GM23338 (cell line): Measurements from ENCODE around the gene GPD1L.

Experiments
- CREB1 ChIP-seq: fragments of 250-450 bp; sonication (Bioruptor Pico); IDR thresholded peaks from 2 replicates; pipeline ENCODE4 v1.5.0; 2020; ENCODE audit warnings: low read depth, mild to moderate bottlenecking, moderate library complexity
- CTCF ChIP-seq, 2 experiments: fragments of 200-600 bp in 1 of 2; sonication (generic) in 1 of 2; conservative IDR thresholded peaks; 2 replicates each; pipeline versions ENCODE4 v1.5.1 to v1.6.1; 2016 to 2017; ENCODE audit warnings: antibody characterized with exemption in 2 of 2, low read depth in 2 of 2, mild to moderate bottlenecking in 2 of 2, moderate library complexity in 1 of 2
- ETS1 ChIP-seq: IDR thresholded peaks from 2 replicates; pipeline ENCODE4 v1.6.1; 2016; ENCODE audit warnings: antibody characterized with exemption
- EZH2 ChIP-seq: fragments of 200-600 bp; sonication (generic); IDR thresholded peaks from one replicate; pipeline ENCODE4 v1.8.0; 2017; ENCODE audit warnings: antibody characterized with exemption, mild to moderate bottlenecking, low read depth; ENCODE audit not compliant: unreplicated experiment
- EZH2phosphoT487 ChIP-seq: fragments of 200-600 bp; sonication (generic); IDR thresholded peaks from one replicate; pipeline ENCODE4 v1.8.1; 2018; ENCODE audit warnings: antibody characterized with exemption; ENCODE audit not compliant: unreplicated experiment
- JUNB ChIP-seq: IDR thresholded peaks from one replicate; pipeline ENCODE4 v1.6.1; 2016; ENCODE audit warnings: antibody characterized with exemption; ENCODE audit not compliant: unreplicated experiment
- NANOG ChIP-seq: IDR thresholded peaks from 2 replicates; pipeline ENCODE4 v1.6.1; 2016; ENCODE audit warnings: antibody characterized with exemption, borderline replicate concordance
- POLR2AphosphoS5 ChIP-seq: IDR thresholded peaks from 2 replicates; pipeline ENCODE4 v1.6.1; 2016; ENCODE audit warnings: antibody characterized with exemption, low read depth
- REST ChIP-seq: IDR thresholded peaks from one replicate; pipeline ENCODE4 v1.6.1; 2018; ENCODE audit warnings: antibody characterized with exemption; ENCODE audit not compliant: unreplicated experiment
- STAT1 ChIP-seq: IDR thresholded peaks from one replicate; pipeline ENCODE4 v1.6.1; 2016; ENCODE audit warnings: antibody characterized with exemption; ENCODE audit not compliant: unreplicated experiment
- ZNF114 ChIP-seq: fragments of 250-450 bp; sonication (Bioruptor Pico); IDR thresholded peaks from 2 replicates; pipeline ENCODE4 v1.5.0; 2020; ENCODE audit warnings: mild to moderate bottlenecking, moderate library complexity
- ZNF331 ChIP-seq: fragments of 250-450 bp; sonication (Bioruptor Pico); IDR thresholded peaks from 2 replicates; pipeline ENCODE4 v1.5.0; 2020; ENCODE audit warnings: low read depth, mild to moderate bottlenecking, moderate library complexity
- ZNF462 ChIP-seq: fragments of 250-450 bp; sonication (Bioruptor Pico); IDR thresholded peaks from 2 replicates; pipeline ENCODE4 v1.5.0; 2020; ENCODE audit warnings: mild to moderate bottlenecking, moderate library complexity

- no peak for TF ChIP-seq EZH2
- no peak for TF ChIP-seq CTCF (conservative IDR thresholded peaks at IDR 0.05; ENCODE audit: low read depth in 2 of 2)
- no peak for TF ChIP-seq REST
- no peak for TF ChIP-seq STAT1
- no peak for TF ChIP-seq POLR2AphosphoS5
- TF ChIP-seq EZH2phosphoT487, result no peak
- no peak for TF ChIP-seq JUNB
- no peak for TF ChIP-seq ETS1
- no peak for TF ChIP-seq CREB1 (CRISPR knock-in tag)
- no peak for TF ChIP-seq ZNF114 (CRISPR knock-in tag)
- TF ChIP-seq NANOG, result no peak
- no peak for TF ChIP-seq ZNF462 (CRISPR knock-in tag)
- TF ChIP-seq ZNF331 (CRISPR knock-in tag), result no peak
These were observed 41.9 kb downstream of the GPD1L start for GRCh38 chr3:32148351-32148750.
